GM23338 (cell line): ENCODE data around the gene INKA1. TPM values are rescaled to one million over a fixed set of nuclear protein-coding genes. Genes with fewer than 3 reads are reported as not detected.

Experiments used
- ATAC-seq: fragments of 200-7000 bp; cut with Tn5 transposase; 3 replicates; pipeline ENCODE4 v1.9.1; 2020
- DNase-seq: peaks from one replicate; pipeline ENCODE4 v3.0.0-alpha.2; 2015; ENCODE audit warnings: low spot score
- H2AFZ ChIP-seq: fragments of 200-600 bp; sonication (generic); 2 replicates; pipeline ENCODE4 v1.8.0; 2016; ENCODE audit warnings: antibody characterized with exemption, mild to moderate bottlenecking, moderate library complexity
- H3F3A ChIP-seq: fragments of 200-600 bp; sonication (generic); replicated peaks from 2 replicates; pipeline ENCODE4 v1.8.0; 2017; ENCODE audit warnings: antibody characterized with exemption, mixed run types, low read depth
- H3K27ac ChIP-seq: fragments of 200-600 bp; sonication (generic); 2 replicates; pipeline ENCODE4 v1.6.1; 2016; ENCODE audit warnings: low read depth
- H3K27me3 ChIP-seq: fragments of 200-600 bp; sonication (generic); 2 replicates; pipeline ENCODE4 v1.8.0; 2016; ENCODE audit warnings: mild to moderate bottlenecking, mixed run types, moderate library complexity; ENCODE audit not compliant: insufficient read depth
- H3K36me3 ChIP-seq: fragments of 200-600 bp; sonication (generic); 2 replicates; pipeline ENCODE4 v1.8.0; 2016; ENCODE audit warnings: mild to moderate bottlenecking; ENCODE audit not compliant: insufficient read depth
- H3K4me1 ChIP-seq: fragments of 200-600 bp; sonication (generic); 2 replicates; pipeline ENCODE4 v1.8.0; 2016; ENCODE audit warnings: mild to moderate bottlenecking, moderate library complexity; ENCODE audit not compliant: insufficient read depth
- H3K4me2 ChIP-seq: fragments of 200-600 bp; sonication (generic); 2 replicates; pipeline ENCODE4 v1.7.1; 2017; ENCODE audit warnings: mixed run types
- H3K4me3 ChIP-seq: fragments of 200-600 bp; sonication (generic); 2 replicates; pipeline ENCODE4 v1.6.1; 2016; ENCODE audit warnings: mixed run types
- H3K79me2 ChIP-seq: fragments of 200-600 bp; sonication (generic); replicated peaks from 2 replicates; pipeline ENCODE4 v1.8.0; 2017; ENCODE audit warnings: mild to moderate bottlenecking; ENCODE audit not compliant: insufficient read depth
- H3K9me2 ChIP-seq: fragments of 200-600 bp; sonication (generic); 2 replicates; pipeline ENCODE4 v1.8.0; 2017; ENCODE audit not compliant: insufficient read depth
- H4K20me1 ChIP-seq: fragments of 200-600 bp; sonication (generic); replicated peaks from 2 replicates; pipeline ENCODE4 v1.8.0; 2017; ENCODE audit warnings: mild to moderate bottlenecking; ENCODE audit not compliant: insufficient read depth
- H3K27ac Mint-ChIP-seq: 2 replicates; pipeline ENCODE4 v1.8.0; 2020; ENCODE audit warnings: inconsistent platforms, mild to moderate bottlenecking, moderate library complexity, mixed read lengths
- H3K27me3 Mint-ChIP-seq: 3 replicates; pipeline ENCODE4 v1.8.0; 2022; ENCODE audit warnings: low read depth, mild to moderate bottlenecking, moderate library complexity, mixed read lengths, inconsistent platforms; ENCODE audit not compliant: insufficient read depth, poor library complexity
- H3K36me3 Mint-ChIP-seq: 3 replicates; pipeline ENCODE4 v1.8.0; 2021; ENCODE audit warnings: low read depth, mild to moderate bottlenecking, inconsistent platforms, moderate library complexity, mixed read lengths
- H3K4me1 Mint-ChIP-seq: 3 replicates; pipeline ENCODE4 v1.8.0; 2020; ENCODE audit warnings: mild to moderate bottlenecking, inconsistent platforms, mixed read lengths
- H3K4me3 Mint-ChIP-seq: 3 replicates; pipeline ENCODE4 v1.8.0; 2021; ENCODE audit warnings: moderate library complexity, mild to moderate bottlenecking, inconsistent platforms, mixed read lengths
- H3K9me3 Mint-ChIP-seq: 3 replicates; pipeline ENCODE4 v1.8.0; 2020; ENCODE audit warnings: moderate library complexity, mild to moderate bottlenecking, inconsistent platforms, mixed read lengths
- CREB1 ChIP-seq: fragments of 250-450 bp; sonication (Bioruptor Pico); IDR thresholded peaks from 2 replicates; pipeline ENCODE4 v1.5.0; 2020; ENCODE audit warnings: low read depth, mild to moderate bottlenecking, moderate library complexity
- CTCF ChIP-seq, 2 experiments: fragments of 200-600 bp in 1 of 2; sonication (generic) in 1 of 2; conservative IDR thresholded peaks; 2 replicates each; pipeline versions ENCODE4 v1.5.1 to v1.6.1; 2016 to 2017; ENCODE audit warnings: antibody characterized with exemption in 2 of 2, low read depth in 2 of 2, mild to moderate bottlenecking in 2 of 2, moderate library complexity in 1 of 2
- ETS1 ChIP-seq: IDR thresholded peaks from 2 replicates; pipeline ENCODE4 v1.6.1; 2016; ENCODE audit warnings: antibody characterized with exemption
- EZH2phosphoT487 ChIP-seq: fragments of 200-600 bp; sonication (generic); IDR thresholded peaks from one replicate; pipeline ENCODE4 v1.8.1; 2018; ENCODE audit warnings: antibody characterized with exemption; ENCODE audit not compliant: unreplicated experiment
- POLR2AphosphoS5 ChIP-seq: IDR thresholded peaks from 2 replicates; pipeline ENCODE4 v1.6.1; 2016; ENCODE audit warnings: antibody characterized with exemption, low read depth
- STAT1 ChIP-seq: IDR thresholded peaks from one replicate; pipeline ENCODE4 v1.6.1; 2016; ENCODE audit warnings: antibody characterized with exemption; ENCODE audit not compliant: unreplicated experiment
- ZNF114 ChIP-seq: fragments of 250-450 bp; sonication (Bioruptor Pico); IDR thresholded peaks from 2 replicates; pipeline ENCODE4 v1.5.0; 2020; ENCODE audit warnings: mild to moderate bottlenecking, moderate library complexity
- ZNF331 ChIP-seq: fragments of 250-450 bp; sonication (Bioruptor Pico); IDR thresholded peaks from 2 replicates; pipeline ENCODE4 v1.5.0; 2020; ENCODE audit warnings: low read depth, mild to moderate bottlenecking, moderate library complexity
- ZNF462 ChIP-seq: fragments of 250-450 bp; sonication (Bioruptor Pico); IDR thresholded peaks from 2 replicates; pipeline ENCODE4 v1.5.0; 2020; ENCODE audit warnings: mild to moderate bottlenecking, moderate library complexity
- polyA plus RNA-seq: library from polyadenylated mRNA; unstranded; fragments of >200 nt; fragmentation: Nextera tagmentation; extraction: Ambion mirVana; gene quantifications from 2 replicates; pipeline ENCODE4 v1.2.1, GENCODE V29; 2016
- total RNA-seq: library from RNA; depleted of rRNA; stranded (reverse); fragments of >200 nt; shearing (Covaris generic); gene quantifications from 2 replicates; pipeline ENCODE4 v1.2.3, GENCODE V29; 2014

The INKA1 gene
- total and polyA plus RNA-seq, 2 experiments from 2014 or later = 3.7 to 4.0 TPM

GRCh38 chr3:49786357-49787181, 16.5 kb upstream of the INKA1 start, which contains the start of gene IP6K1:
TSS of gene IP6K1 (minus strand) at chr3:49786542. CDS start at chr3:49748040, 38,502 bp downstream.
- Histone ChIP-seq H2AFZ (peak within 1 kb of the TSS; percentile 88), H3F3A (no peaks in the 10 kb centered on the region; the same call in 1 of the 2 replicates), H3K9me2 (no peaks in the 10 kb centered on the region), H3K27me3 (no peaks in the 10 kb centered on the region), H3K36me3 (peaks cover 14% of the 10 kb centered on the region), H3K4me2 (peak within 1 kb of the TSS; percentile 86), H4K20me1 (peaks cover 8% of the 10 kb centered on the region), H3K4me1 (peaks cover 7% of the 10 kb centered on the region), H3K4me3 (peak within 1 kb of the TSS; percentile 96), H3K27ac (peak within 1 kb of the TSS; percentile 74; the same call in 1 of the 2 replicates), H3K79me2 (peaks cover 46% of the 10 kb centered on the region)
- peak within 1 kb of the TSS; percentile 90 for H3K4me3 Mint-ChIP-seq
- TF ChIP-seq CREB1 (CRISPR knock-in tag) (peak; percentile 92), POLR2AphosphoS5 (peak; percentile 95), ZNF331 (CRISPR knock-in tag) (no peak)
- H3K4me1 Mint-ChIP-seq = peaks cover 7% of the 10 kb centered on the region
- peak; percentile 100 for DNase-seq
- no peaks in the 10 kb centered on the region for H3K9me3 Mint-ChIP-seq
- peaks cover 19% of the 10 kb centered on the region for H3K36me3 Mint-ChIP-seq
- H3K27ac Mint-ChIP-seq = peak within 1 kb of the TSS; percentile 95
- ATAC-seq = peak; percentile 90
- peaks cover 5% of the 10 kb centered on the region for H3K27me3 Mint-ChIP-seq

GRCh38 chr3:49787182-49787464, 15.9 kb upstream of the INKA1 start:
- H3K4me3 ChIP-seq = peak overlapping the region; percentile 49
- Mint-ChIP-seq H3K27ac (peak overlapping the region; percentile 95), H3K4me3 (peak overlapping the region; percentile 90), H3K36me3 (peaks cover 19% of the 10 kb centered on the region), H3K27me3 (peaks cover 5% of the 10 kb centered on the region), H3K4me1 (peaks cover 7% of the 10 kb centered on the region), H3K9me3 (no peaks in the 10 kb centered on the region)
- peak overlapping the region; percentile 88 for H2AFZ ChIP-seq
- H3K27ac ChIP-seq = no peak overlapping the region
- H3K36me3 ChIP-seq = peaks cover 14% of the 10 kb centered on the region
- H4K20me1 ChIP-seq = peaks cover 6% of the 10 kb centered on the region; the same call in 1 of the 2 replicates
- H3K4me2 ChIP-seq = peak overlapping the region; percentile 76
- H3K4me1 ChIP-seq = peaks cover 7% of the 10 kb centered on the region
- ATAC-seq = no peak
- H3K27me3 ChIP-seq = no peaks in the 10 kb centered on the region
- H3K79me2 ChIP-seq = peaks cover 41% of the 10 kb centered on the region
- H3F3A ChIP-seq = no peaks in the 10 kb centered on the region; the same call in 1 of the 2 replicates
- DNase-seq = no peak
- no peaks in the 10 kb centered on the region for H3K9me2 ChIP-seq
- TF ChIP-seq CTCF (conservative IDR thresholded peaks at IDR 0.05; ENCODE audit: low read depth in 2 of 2) (no peak), ZNF114 (CRISPR knock-in tag) (no peak), ZNF331 (CRISPR knock-in tag) (no peak), STAT1 (no peak), EZH2phosphoT487 (no peak), ETS1 (no peak), ZNF462 (no peak)
